Stomach (tissue), 4 donors: ENCODE results near the gene SEPTIN12.

Experiments
- POLR2A ChIP-seq, 4 donors: fragments of 450-650 bp; IDR thresholded peaks; one replicate each; pipeline ENCODE4 v1.6.1; 2016; ENCODE audit warnings: antibody characterized with exemption in 4 of 4, control low read depth in 2 of 4, mild to moderate bottlenecking in 1 of 4, moderate library complexity in 1 of 4
- TF ChIP-seq, protein P1 (sequence below), 7 experiments: fragments of 450-650 bp in 4 of 7; fragments of 200-600 bp in 3 of 7; sonication (generic) in 3 of 7; IDR thresholded peaks; one replicate each; pipeline ENCODE4 v1.5.1; 2016 to 2019; ENCODE audit warnings: antibody characterized with exemption in 7 of 7, control low read depth in 2 of 7, mild to moderate bottlenecking in 1 of 7

DNA sequence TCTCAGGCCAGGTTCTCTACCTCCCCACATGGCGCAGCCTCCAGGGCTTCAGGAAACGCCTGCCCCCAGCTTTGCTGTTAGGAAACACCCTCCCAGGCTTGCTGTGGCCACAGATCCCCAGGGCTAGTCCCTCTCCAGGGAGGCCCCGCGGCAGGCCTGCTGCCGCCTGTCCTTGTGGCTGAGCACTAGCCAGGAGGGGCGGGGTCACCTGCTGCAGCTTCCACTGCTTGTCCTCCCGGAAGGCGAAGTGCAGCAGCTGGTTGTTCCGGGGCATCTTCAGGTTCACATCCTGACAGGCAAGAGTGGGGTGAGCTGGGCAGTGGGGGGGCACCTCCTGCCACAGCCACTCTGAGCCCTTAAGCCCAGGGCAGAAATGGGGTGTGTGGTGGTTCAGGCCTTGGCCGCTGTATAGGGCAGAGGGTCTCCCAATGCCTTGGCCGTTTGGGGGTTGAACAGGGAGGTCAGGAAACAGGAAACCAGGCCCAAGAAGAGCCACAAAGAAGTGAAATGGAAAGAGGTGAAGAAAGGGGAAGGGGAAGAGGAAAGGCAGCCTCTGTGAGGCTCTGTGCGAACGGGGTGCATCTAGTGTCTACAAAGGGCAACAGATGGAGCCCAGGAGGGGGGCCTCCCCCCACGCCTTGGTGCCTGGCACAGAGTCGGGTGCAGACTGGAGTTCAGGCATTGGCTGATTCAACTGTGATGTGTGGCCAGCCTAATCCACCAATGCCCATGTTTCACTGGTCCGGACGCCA lies 12.3 kb upstream of the SEPTIN12 start:
- TF ChIP-seq, protein P1, sequence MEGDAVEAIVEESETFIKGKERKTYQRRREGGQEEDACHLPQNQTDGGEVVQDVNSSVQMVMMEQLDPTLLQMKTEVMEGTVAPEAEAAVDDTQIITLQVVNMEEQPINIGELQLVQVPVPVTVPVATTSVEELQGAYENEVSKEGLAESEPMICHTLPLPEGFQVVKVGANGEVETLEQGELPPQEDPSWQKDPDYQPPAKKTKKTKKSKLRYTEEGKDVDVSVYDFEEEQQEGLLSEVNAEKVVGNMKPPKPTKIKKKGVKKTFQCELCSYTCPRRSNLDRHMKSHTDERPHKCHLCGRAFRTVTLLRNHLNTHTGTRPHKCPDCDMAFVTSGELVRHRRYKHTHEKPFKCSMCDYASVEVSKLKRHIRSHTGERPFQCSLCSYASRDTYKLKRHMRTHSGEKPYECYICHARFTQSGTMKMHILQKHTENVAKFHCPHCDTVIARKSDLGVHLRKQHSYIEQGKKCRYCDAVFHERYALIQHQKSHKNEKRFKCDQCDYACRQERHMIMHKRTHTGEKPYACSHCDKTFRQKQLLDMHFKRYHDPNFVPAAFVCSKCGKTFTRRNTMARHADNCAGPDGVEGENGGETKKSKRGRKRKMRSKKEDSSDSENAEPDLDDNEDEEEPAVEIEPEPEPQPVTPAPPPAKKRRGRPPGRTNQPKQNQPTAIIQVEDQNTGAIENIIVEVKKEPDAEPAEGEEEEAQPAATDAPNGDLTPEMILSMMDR (IDR thresholded peaks at IDR 0.05): no peak
- TF ChIP-seq POLR2A (IDR thresholded peaks at IDR 0.05): no peak
